GM23338 (cell line): ENCODE results near the gene AMPD3. TPM values are rescaled to one million over a fixed set of nuclear protein-coding genes. Genes with fewer than 3 reads are reported as not detected.

Source experiments
- ATAC-seq: fragments of 200-7000 bp; cut with Tn5 transposase; 3 replicates; pipeline ENCODE4 v1.9.1; 2020
- DNase-seq: peaks from one replicate; pipeline ENCODE4 v3.0.0-alpha.2; 2015; ENCODE audit warnings: low spot score
- H2AFZ ChIP-seq: fragments of 200-600 bp; sonication (generic); 2 replicates; pipeline ENCODE4 v1.8.0; 2016; ENCODE audit warnings: antibody characterized with exemption, mild to moderate bottlenecking, moderate library complexity
- H3F3A ChIP-seq: fragments of 200-600 bp; sonication (generic); replicated peaks from 2 replicates; pipeline ENCODE4 v1.8.0; 2017; ENCODE audit warnings: antibody characterized with exemption, mixed run types, low read depth
- H3K27ac ChIP-seq: fragments of 200-600 bp; sonication (generic); 2 replicates; pipeline ENCODE4 v1.6.1; 2016; ENCODE audit warnings: low read depth
- H3K27me3 ChIP-seq: fragments of 200-600 bp; sonication (generic); 2 replicates; pipeline ENCODE4 v1.8.0; 2016; ENCODE audit warnings: mild to moderate bottlenecking, mixed run types, moderate library complexity; ENCODE audit not compliant: insufficient read depth
- H3K36me3 ChIP-seq: fragments of 200-600 bp; sonication (generic); 2 replicates; pipeline ENCODE4 v1.8.0; 2016; ENCODE audit warnings: mild to moderate bottlenecking; ENCODE audit not compliant: insufficient read depth
- H3K4me1 ChIP-seq: fragments of 200-600 bp; sonication (generic); 2 replicates; pipeline ENCODE4 v1.8.0; 2016; ENCODE audit warnings: mild to moderate bottlenecking, moderate library complexity; ENCODE audit not compliant: insufficient read depth
- H3K4me2 ChIP-seq: fragments of 200-600 bp; sonication (generic); 2 replicates; pipeline ENCODE4 v1.7.1; 2017; ENCODE audit warnings: mixed run types
- H3K4me3 ChIP-seq: fragments of 200-600 bp; sonication (generic); 2 replicates; pipeline ENCODE4 v1.6.1; 2016; ENCODE audit warnings: mixed run types
- H3K79me2 ChIP-seq: fragments of 200-600 bp; sonication (generic); replicated peaks from 2 replicates; pipeline ENCODE4 v1.8.0; 2017; ENCODE audit warnings: mild to moderate bottlenecking; ENCODE audit not compliant: insufficient read depth
- H3K9me2 ChIP-seq: fragments of 200-600 bp; sonication (generic); 2 replicates; pipeline ENCODE4 v1.8.0; 2017; ENCODE audit not compliant: insufficient read depth
- H4K20me1 ChIP-seq: fragments of 200-600 bp; sonication (generic); replicated peaks from 2 replicates; pipeline ENCODE4 v1.8.0; 2017; ENCODE audit warnings: mild to moderate bottlenecking; ENCODE audit not compliant: insufficient read depth
- H3K27ac Mint-ChIP-seq: 2 replicates; pipeline ENCODE4 v1.8.0; 2020; ENCODE audit warnings: inconsistent platforms, mild to moderate bottlenecking, moderate library complexity, mixed read lengths
- H3K27me3 Mint-ChIP-seq: 3 replicates; pipeline ENCODE4 v1.8.0; 2022; ENCODE audit warnings: low read depth, mild to moderate bottlenecking, moderate library complexity, mixed read lengths, inconsistent platforms; ENCODE audit not compliant: insufficient read depth, poor library complexity
- H3K36me3 Mint-ChIP-seq: 3 replicates; pipeline ENCODE4 v1.8.0; 2021; ENCODE audit warnings: low read depth, mild to moderate bottlenecking, inconsistent platforms, moderate library complexity, mixed read lengths
- H3K4me1 Mint-ChIP-seq: 3 replicates; pipeline ENCODE4 v1.8.0; 2020; ENCODE audit warnings: mild to moderate bottlenecking, inconsistent platforms, mixed read lengths
- H3K4me3 Mint-ChIP-seq: 3 replicates; pipeline ENCODE4 v1.8.0; 2021; ENCODE audit warnings: moderate library complexity, mild to moderate bottlenecking, inconsistent platforms, mixed read lengths
- H3K9me3 Mint-ChIP-seq: 3 replicates; pipeline ENCODE4 v1.8.0; 2020; ENCODE audit warnings: moderate library complexity, mild to moderate bottlenecking, inconsistent platforms, mixed read lengths
- CREB1 ChIP-seq: fragments of 250-450 bp; sonication (Bioruptor Pico); IDR thresholded peaks from 2 replicates; pipeline ENCODE4 v1.5.0; 2020; ENCODE audit warnings: low read depth, mild to moderate bottlenecking, moderate library complexity
- EZH2 ChIP-seq: fragments of 200-600 bp; sonication (generic); IDR thresholded peaks from one replicate; pipeline ENCODE4 v1.8.0; 2017; ENCODE audit warnings: antibody characterized with exemption, mild to moderate bottlenecking, low read depth; ENCODE audit not compliant: unreplicated experiment
- EZH2phosphoT487 ChIP-seq: fragments of 200-600 bp; sonication (generic); IDR thresholded peaks from one replicate; pipeline ENCODE4 v1.8.1; 2018; ENCODE audit warnings: antibody characterized with exemption; ENCODE audit not compliant: unreplicated experiment
- JUNB ChIP-seq: IDR thresholded peaks from one replicate; pipeline ENCODE4 v1.6.1; 2016; ENCODE audit warnings: antibody characterized with exemption; ENCODE audit not compliant: unreplicated experiment
- POLR2AphosphoS5 ChIP-seq: IDR thresholded peaks from 2 replicates; pipeline ENCODE4 v1.6.1; 2016; ENCODE audit warnings: antibody characterized with exemption, low read depth
- STAT1 ChIP-seq: IDR thresholded peaks from one replicate; pipeline ENCODE4 v1.6.1; 2016; ENCODE audit warnings: antibody characterized with exemption; ENCODE audit not compliant: unreplicated experiment
- ZNF114 ChIP-seq: fragments of 250-450 bp; sonication (Bioruptor Pico); IDR thresholded peaks from 2 replicates; pipeline ENCODE4 v1.5.0; 2020; ENCODE audit warnings: mild to moderate bottlenecking, moderate library complexity
- ZNF331 ChIP-seq: fragments of 250-450 bp; sonication (Bioruptor Pico); IDR thresholded peaks from 2 replicates; pipeline ENCODE4 v1.5.0; 2020; ENCODE audit warnings: low read depth, mild to moderate bottlenecking, moderate library complexity
- polyA plus RNA-seq: library from polyadenylated mRNA; unstranded; fragments of >200 nt; fragmentation: Nextera tagmentation; extraction: Ambion mirVana; gene quantifications from 2 replicates; pipeline ENCODE4 v1.2.1, GENCODE V29; 2016
- total RNA-seq: library from RNA; depleted of rRNA; stranded (reverse); fragments of >200 nt; shearing (Covaris generic); gene quantifications from 2 replicates; pipeline ENCODE4 v1.2.3, GENCODE V29; 2014
- TF ChIP-seq, protein P1 (sequence below): IDR thresholded peaks from one replicate; pipeline ENCODE4 v1.6.1; 2018; ENCODE audit warnings: antibody characterized with exemption; ENCODE audit not compliant: unreplicated experiment
- TF ChIP-seq, protein P2 (sequence below): fragments of 250-450 bp; sonication (Bioruptor Pico); IDR thresholded peaks from 2 replicates; pipeline ENCODE4 v1.5.0; 2020; ENCODE audit warnings: mild to moderate bottlenecking, moderate library complexity

Gene AMPD3
- total and polyA plus RNA-seq, 2 experiments from 2014 or later: 1.6 to 2.1 TPM

DNA sequence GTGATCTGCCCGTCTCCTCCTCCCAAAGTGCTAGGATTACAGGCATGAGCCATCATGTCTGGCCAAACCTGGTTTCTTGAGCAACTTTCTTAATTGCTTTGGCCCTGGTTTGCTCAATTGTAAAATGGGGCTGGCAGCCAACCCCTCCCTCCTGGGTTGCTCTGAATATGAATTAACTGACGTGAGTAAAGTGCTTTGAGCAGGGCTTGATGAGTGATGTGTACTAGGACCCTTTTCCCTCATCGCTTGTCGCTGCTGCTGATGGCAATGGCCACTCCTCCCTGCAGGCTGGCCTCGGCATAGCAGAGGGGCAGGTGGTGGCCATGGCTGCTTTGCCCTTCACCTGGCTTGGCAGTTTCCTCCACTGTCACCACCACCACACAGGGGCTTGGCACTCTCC lies 44.4 kb downstream of the AMPD3 start (continued):
- TF ChIP-seq, protein P1, sequence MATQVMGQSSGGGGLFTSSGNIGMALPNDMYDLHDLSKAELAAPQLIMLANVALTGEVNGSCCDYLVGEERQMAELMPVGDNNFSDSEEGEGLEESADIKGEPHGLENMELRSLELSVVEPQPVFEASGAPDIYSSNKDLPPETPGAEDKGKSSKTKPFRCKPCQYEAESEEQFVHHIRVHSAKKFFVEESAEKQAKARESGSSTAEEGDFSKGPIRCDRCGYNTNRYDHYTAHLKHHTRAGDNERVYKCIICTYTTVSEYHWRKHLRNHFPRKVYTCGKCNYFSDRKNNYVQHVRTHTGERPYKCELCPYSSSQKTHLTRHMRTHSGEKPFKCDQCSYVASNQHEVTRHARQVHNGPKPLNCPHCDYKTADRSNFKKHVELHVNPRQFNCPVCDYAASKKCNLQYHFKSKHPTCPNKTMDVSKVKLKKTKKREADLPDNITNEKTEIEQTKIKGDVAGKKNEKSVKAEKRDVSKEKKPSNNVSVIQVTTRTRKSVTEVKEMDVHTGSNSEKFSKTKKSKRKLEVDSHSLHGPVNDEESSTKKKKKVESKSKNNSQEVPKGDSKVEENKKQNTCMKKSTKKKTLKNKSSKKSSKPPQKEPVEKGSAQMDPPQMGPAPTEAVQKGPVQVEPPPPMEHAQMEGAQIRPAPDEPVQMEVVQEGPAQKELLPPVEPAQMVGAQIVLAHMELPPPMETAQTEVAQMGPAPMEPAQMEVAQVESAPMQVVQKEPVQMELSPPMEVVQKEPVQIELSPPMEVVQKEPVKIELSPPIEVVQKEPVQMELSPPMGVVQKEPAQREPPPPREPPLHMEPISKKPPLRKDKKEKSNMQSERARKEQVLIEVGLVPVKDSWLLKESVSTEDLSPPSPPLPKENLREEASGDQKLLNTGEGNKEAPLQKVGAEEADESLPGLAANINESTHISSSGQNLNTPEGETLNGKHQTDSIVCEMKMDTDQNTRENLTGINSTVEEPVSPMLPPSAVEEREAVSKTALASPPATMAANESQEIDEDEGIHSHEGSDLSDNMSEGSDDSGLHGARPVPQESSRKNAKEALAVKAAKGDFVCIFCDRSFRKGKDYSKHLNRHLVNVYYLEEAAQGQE: no peak
- no peak for TF ChIP-seq CREB1

DNA sequence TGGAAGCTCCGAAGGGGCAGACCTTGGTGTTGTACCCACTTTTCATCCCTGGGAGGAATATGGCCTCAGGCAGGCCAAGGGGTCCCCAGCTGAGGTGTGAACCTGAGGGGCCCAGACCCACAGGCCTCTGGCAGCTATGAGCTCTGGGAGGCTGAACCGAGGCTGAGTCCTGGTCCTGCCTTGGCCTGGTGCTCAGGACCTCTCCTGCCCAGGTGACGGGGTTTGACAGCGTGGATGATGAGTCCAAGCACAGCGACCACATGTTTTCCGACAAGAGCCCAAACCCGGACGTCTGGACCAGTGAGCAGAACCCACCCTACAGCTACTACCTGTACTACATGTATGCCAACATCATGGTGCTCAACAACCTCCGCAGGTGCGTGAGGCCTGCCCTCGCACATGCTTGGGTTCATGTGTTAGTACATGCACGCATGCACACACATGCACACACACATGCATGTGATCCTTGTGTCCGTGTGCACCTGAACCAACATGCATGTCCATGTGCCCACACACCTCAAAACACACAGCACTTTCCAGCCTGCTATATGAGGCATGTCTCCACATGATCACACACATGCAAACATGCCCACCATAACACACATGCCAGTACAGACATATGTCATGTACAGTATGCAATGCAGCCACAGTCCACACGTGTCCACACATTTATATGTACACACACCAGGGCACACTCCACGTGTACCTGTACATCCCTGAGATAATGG lies 45.0 kb downstream of the AMPD3 start:
- Histone ChIP-seq H3K27me3 (no peaks in the 10 kb centered on the region), H3K9me2 (0 out of 2 replicates have a peak, but pooled peaks cover 3% of the 10 kb centered on the region), H3K4me3 (no peak overlapping the region), H3K27ac (no peak overlapping the region), H3F3A (no peaks in the 10 kb centered on the region), H3K79me2 (no peaks in the 10 kb centered on the region), H2AFZ (no peak overlapping the region), H3K4me2 (no peak overlapping the region), H4K20me1 (no peaks in the 10 kb centered on the region), H3K36me3 (no peaks in the 10 kb centered on the region), H3K4me1 (no peaks in the 10 kb centered on the region)
- H3K36me3 Mint-ChIP-seq: peaks cover 11% of the 10 kb centered on the region; the same call in 2 of the 3 replicates
- H3K27ac Mint-ChIP-seq: no peak overlapping the region
- DNase-seq: no peak
- no peak overlapping the region for H3K4me3 Mint-ChIP-seq
- peaks cover 9% of the 10 kb centered on the region for H3K27me3 Mint-ChIP-seq
- H3K4me1 Mint-ChIP-seq: peaks cover 12% of the 10 kb centered on the region
- H3K9me3 Mint-ChIP-seq: no peaks in the 10 kb centered on the region
- ATAC-seq: no peak
- TF ChIP-seq EZH2phosphoT487 (no peak), ZNF114 (CRISPR knock-in tag) (no peak), STAT1 (no peak), ZNF331 (CRISPR knock-in tag) (no peak), POLR2AphosphoS5 (no peak), EZH2 (no peak), JUNB (no peak)
- TF ChIP-seq, protein P1: no peak
- TF ChIP-seq, protein P2, sequence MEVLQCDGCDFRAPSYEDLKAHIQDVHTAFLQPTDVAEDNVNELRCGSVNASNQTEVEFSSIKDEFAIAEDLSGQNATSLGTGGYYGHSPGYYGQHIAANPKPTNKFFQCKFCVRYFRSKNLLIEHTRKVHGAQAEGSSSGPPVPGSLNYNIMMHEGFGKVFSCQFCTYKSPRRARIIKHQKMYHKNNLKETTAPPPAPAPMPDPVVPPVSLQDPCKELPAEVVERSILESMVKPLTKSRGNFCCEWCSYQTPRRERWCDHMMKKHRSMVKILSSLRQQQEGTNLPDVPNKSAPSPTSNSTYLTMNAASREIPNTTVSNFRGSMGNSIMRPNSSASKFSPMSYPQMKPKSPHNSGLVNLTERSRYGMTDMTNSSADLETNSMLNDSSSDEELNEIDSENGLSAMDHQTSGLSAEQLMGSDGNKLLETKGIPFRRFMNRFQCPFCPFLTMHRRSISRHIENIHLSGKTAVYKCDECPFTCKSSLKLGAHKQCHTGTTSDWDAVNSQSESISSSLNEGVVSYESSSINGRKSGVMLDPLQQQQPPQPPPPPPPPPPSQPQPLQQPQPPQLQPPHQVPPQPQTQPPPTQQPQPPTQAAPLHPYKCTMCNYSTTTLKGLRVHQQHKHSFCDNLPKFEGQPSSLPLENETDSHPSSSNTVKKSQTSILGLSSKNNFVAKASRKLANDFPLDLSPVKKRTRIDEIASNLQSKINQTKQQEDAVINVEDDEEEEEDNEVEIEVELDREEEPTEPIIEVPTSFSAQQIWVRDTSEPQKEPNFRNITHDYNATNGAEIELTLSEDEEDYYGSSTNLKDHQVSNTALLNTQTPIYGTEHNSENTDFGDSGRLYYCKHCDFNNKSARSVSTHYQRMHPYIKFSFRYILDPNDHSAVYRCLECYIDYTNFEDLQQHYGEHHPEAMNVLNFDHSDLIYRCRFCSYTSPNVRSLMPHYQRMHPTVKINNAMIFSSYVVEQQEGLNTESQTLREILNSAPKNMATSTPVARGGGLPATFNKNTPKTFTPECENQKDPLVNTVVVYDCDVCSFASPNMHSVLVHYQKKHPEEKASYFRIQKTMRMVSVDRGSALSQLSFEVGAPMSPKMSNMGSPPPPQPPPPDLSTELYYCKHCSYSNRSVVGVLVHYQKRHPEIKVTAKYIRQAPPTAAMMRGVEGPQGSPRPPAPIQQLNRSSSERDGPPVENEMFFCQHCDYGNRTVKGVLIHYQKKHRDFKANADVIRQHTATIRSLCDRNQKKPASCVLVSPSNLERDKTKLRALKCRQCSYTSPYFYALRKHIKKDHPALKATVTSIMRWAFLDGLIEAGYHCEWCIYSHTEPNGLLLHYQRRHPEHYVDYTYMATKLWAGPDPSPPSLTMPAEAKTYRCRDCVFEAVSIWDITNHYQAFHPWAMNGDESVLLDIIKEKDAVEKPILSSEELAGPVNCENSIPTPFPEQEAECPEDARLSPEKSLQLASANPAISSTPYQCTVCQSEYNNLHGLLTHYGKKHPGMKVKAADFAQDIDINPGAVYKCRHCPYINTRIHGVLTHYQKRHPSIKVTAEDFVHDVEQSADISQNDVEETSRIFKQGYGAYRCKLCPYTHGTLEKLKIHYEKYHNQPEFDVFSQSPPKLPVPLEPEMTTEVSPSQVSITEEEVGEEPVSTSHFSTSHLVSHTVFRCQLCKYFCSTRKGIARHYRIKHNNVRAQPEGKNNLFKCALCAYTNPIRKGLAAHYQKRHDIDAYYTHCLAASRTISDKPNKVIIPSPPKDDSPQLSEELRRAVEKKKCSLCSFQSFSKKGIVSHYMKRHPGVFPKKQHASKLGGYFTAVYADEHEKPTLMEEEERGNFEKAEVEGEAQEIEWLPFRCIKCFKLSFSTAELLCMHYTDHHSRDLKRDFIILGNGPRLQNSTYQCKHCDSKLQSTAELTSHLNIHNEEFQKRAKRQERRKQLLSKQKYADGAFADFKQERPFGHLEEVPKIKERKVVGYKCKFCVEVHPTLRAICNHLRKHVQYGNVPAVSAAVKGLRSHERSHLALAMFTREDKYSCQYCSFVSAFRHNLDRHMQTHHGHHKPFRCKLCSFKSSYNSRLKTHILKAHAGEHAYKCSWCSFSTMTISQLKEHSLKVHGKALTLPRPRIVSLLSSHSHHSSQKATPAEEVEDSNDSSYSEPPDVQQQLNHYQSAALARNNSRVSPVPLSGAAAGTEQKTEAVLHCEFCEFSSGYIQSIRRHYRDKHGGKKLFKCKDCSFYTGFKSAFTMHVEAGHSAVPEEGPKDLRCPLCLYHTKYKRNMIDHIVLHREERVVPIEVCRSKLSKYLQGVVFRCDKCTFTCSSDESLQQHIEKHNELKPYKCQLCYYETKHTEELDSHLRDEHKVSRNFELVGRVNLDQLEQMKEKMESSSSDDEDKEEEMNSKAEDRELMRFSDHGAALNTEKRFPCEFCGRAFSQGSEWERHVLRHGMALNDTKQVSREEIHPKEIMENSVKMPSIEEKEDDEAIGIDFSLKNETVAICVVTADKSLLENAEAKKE (CRISPR knock-in tag): no peak
